Hematopoietic multipotent progenitor cell treated with erythropoietin and hydrocortisone succinate and interleukin-3 and kit ligand, for 8 days (in vitro differentiated cells): ENCODE measurements around the gene LRRC8B.
"Not testable (repeated sequence)": the region's sequence is repeated elsewhere in the genome, so short reads cannot be mapped to it uniquely, and the experiment has no call there.

ENCODE experiments used
- DNase-seq: peaks from one replicate; pipeline ENCODE4 v3.0.0-alpha.2; 2015

LRRC8B gene

DNA sequence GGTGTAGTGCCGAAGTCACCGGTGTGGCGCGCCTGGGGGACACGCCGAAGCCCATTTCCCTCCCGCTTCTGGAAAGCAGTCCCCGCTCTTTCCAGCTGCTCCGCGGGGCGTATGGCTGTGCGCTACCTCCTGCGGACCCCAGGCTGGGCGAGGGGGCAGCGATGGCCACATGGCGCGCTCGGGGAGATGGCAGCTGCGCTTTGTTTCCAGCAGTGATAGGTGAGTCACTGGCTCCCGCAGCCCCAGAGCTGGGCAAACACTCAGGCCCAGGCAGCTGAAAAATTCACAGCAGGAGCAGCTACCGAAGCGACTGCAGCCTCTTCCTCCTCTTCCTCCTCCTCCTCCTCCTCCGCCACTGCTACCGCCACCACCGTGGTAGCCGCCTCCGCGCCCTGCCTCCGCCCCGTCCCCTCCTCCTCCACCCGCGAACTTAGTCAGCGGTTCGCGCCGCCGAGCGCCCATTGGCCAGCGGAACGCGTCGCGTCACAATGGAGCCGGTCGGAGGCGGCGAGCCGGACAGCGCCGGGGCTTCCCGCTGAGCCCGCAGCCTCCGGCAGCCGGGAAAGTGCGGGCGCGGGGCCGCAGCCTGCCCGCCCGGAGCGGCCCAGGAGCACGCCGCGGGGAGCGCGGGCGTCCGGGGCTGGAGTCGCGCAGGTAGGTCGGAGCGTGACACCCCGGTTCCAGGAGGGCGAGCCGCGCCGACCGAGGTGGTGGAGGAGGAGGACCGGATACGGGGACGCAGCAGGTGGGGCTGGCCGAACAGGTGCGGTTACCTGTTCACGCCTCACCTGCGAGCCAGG, at the start of gene LRRC8B:
Gene LRRC8B (plus strand): TSS at position 461 of the 800 bp plus-strand sequence. CDS start 57,822 bp downstream, outside the sequence.
- peak; percentile 86 for DNase-seq

DNA sequence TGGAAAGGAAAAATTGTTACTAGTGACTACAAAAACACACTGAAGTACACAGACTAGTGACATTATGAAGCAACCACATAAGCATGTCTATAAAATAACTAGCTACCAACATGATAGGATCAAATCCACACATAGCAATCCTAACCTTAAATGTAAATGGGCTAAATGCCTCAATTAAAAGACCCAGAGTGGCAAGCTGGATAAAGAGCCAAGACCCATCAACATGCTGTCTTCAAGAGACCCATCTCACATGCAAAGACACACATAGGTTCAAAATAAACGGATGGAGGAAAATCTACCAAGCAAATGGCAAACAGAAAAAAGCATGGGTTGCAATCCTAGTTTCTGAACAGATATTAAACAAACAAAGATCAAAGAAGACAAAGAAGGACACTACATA, 49.4 kb upstream of the LRRC8B start:
- DNase-seq, result no peak

DNA sequence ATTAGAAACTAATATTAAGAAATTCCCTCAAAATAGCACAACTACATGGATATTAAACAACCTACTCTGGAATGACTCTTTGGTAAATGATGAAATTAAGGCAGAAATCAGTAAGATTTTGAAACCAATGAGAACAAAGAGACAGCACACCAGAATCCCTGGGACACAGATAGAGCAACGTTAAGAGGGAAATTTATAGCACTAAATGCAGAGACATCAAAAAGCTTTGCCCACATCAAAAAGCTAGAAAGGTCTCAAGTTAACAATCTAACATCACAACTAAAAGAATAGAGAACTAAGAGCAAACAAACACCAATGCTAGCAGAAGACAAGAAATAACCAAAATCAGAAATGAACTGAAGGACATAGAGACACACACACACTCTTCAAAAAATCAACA, 48.6 kb upstream of the LRRC8B start:
- DNase-seq, result no peak

DNA sequence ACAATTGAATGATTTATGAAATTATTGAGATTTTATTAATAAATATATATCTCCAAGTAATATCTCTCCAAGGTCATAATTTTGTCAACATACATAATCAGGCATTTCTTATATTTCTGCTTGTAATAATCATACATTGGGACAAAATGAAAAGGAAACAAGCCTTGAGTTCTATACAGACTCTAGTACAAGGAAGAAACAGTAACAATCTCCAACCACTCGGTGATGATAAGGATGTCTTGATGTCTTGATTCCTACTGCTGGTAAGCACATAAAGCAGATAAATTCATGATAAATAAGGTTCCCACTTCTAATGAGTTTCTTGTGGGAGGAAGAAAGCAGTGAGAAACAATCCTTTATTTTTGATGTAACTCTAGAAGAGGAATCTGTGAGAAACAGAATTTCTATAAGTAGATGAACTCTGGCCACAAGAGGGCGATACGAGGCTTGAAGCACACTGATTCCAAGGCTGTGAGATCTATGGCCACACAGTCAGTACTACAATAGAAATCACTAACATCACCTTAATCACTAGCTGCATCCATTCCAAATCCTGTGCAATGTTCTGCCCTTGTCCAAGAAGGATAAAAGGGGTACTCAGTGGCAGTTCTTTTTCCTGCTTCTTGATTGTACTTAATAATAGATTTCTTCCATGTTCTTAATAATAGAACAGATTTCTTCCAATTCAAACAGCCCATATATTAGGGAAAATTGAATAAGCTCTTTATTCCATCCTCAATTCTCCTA, 41.4 kb upstream of the LRRC8B start:
- DNase-seq, result peak; percentile 81

DNA sequence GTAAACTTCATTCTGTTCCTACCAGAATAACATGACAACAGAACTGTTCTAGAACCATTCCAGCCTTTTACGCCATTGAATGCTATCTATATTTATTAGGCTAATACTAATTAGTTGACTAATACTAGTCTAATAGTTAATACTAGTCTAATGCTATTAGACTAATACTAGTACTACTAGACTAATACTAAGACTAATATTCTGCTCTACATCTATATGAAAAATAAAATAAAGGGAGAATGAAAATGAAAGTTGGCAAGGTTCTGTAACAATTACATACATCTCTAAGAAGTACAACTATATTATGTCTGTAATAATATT, 40.9 kb upstream of the LRRC8B start:
- no peak for DNase-seq

DNA sequence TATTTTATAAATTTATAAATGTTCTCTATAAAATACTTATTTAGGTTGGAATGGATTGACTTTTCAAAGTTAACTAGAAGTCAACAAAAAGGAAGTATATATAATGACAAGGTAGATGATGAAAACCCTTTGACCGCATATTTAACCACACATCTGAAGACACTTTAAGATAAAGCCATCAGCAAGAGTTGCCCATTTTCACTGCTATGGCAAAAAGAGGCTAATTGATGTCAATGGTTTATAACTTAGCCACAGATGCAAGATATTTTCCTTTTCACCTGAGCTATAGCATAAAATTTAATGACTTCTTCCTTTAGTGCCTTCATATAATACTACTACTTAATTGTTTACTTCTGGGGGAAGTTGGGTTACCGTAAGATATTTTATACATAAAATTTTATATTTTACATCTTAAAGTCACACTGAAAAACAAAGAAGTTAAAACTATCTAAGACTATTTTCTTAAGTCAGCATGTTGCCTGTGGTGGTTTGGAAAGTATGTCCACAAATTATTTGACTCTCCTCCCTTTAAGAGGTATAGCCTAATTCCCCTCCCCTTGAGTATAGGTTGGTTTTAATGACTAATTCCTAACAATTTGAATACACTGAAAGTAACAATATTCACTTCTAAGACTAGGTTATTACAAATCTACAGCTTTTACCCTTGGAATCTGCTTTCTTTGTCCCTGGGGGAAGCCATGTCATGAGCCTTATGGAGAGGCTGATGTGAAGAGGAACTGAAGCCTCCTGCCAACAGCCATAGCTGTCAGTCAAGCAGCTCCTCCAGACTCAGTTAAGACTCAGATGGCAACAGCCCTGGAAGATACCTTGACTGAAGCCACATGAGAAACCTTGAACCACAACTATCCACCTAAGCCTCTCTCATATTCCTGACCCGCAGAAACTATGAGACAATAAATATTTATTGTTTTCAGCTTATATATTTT, 40.3 kb upstream of the LRRC8B start:
- DNase-seq, result no peak

DNA sequence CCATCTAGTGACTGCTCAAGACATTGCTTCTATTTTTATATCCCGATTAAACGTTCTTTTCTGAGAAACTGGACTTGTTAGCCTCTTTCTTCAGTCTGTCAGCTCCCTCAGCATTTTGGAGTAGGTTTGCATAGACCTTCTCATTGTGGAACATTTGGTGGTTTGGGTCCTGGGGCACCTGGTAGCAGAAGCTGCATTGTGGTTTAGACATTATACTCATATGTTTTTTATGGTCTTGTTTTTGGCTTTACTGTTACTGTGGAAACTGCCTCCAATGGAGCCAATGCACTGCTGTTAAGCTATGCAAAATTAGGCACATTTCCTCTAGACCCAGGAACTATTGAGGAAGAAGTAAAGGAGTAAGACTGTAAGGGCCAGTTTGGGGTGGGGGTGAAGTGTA, 36.7 kb upstream of the LRRC8B start:
- DNase-seq, result no peak

DNA sequence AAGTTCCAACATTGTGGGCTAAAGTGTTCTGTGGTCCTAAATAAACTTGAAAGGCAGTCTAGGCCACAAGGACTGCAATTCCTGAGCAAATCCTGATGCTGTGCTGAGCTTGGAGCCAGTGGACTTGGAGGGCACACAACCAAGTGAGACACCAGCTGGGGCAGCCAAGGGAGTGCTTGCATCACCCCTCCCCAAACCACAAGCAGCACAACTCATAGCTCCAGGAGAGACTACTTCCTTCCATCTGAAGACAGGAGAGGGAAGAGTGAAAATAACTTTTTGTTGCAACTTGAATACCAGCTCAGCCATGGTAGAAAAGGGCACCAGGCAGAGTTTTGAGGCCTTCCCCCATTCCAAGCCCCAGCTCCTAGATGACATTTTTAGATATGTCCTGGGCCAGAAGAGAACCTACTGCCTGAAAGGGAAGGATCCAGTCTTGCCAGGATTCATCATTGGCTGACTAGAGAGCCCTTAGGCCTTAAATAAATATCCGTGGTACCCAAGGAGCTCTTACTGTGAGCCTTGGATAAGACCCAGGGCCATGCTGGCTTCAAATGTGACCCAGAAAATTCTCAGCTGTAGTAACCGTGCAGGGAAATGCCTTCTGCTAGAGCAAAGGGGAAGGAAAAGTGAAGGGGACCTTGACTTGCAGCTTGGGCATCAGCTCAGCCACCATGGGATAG, 35.4 kb upstream of the LRRC8B start:
- DNase-seq, result no peak

DNA sequence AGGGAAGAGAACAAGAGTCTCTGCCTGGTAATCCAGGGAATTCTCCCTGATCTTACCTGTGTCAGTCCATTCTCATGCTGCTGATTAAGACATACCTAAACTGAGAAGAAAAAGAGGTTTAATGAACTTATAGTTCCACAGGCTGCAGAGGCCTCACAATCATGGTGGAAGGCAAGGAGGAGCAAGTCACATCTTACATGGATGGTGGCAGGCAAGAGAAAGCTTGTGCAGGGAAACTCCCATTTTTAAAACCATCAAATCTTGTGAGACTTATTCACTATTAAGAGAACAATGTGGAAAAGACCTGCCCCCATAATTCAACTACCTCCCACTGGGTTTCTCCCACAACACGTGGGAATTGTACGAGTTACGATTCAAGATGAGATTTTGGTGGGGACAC, 34.2 kb upstream of the LRRC8B start:
- no peak for DNase-seq

DNA sequence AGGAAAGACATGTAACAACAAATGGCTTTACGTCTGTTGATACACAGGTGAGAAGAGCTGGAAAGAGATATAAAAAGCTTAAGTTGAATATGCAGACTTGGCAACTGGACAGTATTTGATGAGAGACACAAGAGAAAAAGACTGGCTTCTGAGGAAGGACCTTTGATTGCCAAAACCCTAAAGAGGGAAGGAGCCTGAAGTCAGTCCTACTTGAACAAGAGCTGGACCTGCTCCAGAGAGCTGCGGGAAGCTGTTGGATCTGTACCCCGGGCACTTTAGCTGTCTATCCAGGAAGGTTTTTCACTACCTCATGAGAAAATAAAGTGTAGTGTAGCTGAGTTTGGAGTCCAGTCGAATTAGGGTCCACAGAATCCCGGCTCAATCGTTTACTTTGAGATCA, 25.3 kb upstream of the LRRC8B start:
- DNase-seq, result no peak

DNA sequence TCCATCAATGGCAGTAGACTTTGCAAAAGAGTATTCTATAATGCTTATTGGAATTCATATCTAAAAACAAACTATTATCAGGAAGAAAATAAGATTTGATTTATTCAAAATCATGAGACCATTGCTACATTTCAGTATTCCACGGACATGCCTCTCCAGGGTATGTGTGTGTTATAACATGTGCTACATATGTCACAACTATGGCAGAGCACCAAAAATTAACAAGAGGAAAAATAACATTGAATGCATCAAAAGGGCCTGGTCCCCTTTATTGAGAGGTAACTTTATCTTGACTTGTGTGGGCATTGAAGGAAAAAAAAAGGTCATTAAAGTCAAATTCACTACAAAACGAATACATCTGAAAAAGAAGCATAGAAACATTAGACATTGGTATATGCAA, 22.6 kb upstream of the LRRC8B start:
- DNase-seq, result no peak

DNA sequence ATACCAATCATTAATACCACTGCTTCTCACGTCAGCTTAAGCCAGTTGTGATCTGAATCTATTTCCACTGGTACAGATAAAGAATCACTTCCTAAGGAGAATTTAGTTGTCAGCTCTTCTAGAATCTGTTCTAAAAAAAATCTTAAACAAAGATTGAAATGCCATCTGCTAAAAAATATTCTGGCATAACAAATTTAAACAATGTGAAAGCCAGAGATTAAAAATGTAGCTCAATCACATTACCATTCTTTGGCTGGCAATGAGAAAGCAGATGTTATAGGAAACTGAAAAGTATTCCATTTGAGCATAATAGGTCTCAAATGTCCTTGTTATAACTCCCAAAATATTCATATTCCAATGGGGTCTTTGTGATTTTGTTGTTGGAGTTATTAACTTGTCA, 21.7 kb upstream of the LRRC8B start:
- DNase-seq, result no peak

DNA sequence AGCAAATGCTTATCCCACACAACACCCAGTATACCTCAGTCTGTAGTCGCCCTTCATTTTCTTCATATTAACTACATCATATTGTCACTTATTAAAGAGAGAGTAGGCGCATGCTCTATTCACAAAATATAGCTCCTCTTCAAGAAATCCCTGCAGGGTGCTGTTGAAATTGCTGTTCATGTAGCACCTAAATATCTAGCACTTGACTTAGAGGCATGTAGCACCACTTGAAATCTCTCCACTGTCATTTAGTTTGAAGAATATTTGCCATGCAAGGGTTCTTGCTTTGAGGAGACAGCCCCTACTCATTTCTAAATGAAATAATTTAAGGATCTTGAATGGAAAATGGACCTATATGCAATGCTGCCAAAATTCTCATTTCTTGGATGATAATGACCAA, 20.9 kb upstream of the LRRC8B start:
- DNase-seq, result no peak

DNA sequence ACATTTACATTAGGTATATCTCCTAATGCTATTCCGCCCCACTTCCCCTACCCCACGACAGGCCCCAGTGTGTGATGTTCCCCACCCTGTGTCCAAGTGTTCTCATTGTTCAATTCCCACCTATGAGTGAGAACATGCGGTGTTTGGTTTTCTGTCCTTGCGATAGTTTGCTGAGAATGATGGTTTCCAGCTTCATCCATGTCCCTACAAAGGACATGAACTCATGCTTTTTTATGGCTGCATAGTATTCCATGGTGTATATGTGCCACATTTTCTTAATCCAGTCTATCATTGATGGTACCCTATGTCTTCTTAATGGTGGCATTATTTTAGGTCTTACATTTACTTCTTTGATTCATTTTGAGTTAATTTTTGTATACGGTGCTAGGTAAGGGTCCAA, 14.6 kb upstream of the LRRC8B start:
- not testable (repeated sequence) for DNase-seq

DNA sequence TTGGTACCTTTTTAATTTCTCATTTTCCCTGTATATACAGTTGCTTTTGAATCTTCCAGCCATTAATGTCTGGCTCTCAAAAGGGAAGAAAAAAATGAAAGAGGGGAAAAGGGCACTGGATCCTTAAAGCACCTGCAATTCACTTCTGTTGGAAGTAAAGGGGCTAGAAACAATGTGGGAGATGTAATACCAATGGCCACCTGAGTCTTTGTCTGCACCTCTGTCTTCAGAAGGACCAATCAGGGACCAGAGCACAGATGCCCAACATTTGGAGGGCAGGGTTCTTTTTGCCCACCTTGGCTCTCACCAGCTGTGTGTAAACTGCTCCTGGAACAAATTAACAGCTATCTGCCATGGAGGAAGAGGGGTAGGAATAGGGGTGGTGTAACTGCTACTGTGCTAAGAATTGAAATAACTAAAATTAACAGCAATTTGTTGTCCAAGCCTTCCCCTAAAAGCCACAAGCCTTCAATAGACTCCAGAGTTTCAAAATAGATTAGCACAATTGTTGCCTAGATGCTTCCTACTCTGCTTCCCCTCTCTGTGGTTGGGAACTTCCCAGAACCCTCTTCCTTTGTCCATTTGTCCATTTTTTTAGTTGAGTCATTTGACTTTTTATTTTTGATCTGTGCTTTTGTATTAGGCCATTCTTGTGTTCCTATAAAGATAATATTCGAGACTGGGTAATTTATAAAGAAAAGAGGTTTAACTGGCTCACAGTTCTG, 11.5 kb upstream of the LRRC8B start:
- no peak for DNase-seq

DNA sequence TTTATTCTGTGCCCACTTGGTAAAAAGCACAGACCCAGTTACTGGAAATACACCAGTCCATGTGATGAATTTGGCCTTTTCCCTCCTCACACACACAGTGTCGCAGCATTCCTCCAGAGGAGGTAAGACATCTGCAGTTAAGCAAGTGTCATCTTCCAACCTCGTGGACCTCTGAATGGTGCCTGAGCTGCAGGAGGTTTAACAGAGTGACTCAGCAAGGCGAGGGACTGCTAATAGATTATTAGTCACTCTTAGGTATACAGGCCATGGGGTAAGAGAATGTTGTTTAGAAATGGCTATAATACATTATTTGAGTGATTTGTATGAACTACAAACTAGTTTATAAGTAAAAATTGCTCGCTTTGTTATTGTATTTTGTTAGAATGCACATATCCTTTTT, 8.6 kb upstream of the LRRC8B start:
- DNase-seq, result no peak

DNA sequence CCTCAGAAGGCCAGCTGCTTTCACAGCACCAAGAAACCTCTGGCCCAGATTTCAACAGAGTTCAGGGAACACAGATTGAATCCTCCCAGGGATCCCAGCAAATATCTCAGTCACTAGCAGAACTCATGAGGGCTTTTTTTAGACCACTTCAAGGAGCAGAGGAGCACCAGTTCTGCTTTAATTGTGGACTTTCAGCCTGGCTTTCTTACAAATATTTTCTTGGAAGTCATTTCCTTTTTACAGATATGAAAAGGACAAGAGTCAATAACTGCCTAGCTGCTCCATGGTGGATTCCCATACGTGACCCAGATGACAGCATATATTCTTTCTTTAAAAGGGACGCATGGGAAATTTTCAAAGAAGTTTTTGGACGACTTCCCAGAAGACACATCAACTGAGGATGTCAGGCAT, 6.4 kb upstream of the LRRC8B start:
- no peak for DNase-seq

DNA sequence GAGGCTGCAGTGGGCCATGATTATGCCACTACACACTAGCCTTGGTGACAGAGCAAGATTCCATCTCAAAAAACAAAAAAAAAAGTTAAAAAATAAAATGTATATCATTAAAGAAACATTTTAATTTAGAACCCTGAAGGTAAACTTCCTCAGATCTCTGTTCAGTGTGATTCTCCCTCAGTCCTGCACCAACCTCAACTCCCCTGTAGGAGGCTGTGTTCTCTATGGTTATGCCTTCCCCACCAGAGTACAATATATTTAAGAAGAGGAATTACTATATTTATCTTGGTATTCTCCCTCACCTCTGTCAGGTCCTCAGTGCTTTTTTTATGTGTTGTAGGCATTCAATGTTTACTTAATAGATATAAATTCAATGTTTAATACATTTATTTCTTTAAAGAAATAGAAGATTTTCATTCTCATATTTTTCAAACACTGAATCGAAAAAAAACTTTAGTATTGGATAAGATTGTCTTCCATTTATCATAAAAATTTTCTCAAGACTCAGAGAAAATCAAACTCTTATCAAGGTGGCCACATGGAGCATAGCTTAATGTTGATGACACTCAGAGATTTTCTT, 4.8 kb upstream of the LRRC8B start:
- peak; percentile 69 for DNase-seq

DNA sequence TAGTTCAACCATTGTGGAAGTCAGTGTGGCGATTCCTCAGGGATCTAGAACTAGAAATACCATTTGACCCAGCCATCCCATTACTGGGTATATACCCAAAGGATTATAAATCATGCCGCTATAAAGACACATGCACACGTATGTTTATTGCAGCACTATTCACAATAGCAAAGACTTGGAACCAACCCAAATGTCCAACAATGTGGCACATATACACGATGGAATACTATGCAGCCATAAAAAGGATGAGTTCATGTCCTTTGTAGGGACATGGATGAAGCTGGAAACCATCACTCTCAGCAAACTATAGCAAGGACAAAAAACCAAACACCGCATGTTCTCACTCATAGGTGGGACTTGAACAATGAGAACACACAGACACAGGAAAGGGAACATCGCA, 2.7 kb upstream of the LRRC8B start:
- DNase-seq, result not testable (repeated sequence)

DNA sequence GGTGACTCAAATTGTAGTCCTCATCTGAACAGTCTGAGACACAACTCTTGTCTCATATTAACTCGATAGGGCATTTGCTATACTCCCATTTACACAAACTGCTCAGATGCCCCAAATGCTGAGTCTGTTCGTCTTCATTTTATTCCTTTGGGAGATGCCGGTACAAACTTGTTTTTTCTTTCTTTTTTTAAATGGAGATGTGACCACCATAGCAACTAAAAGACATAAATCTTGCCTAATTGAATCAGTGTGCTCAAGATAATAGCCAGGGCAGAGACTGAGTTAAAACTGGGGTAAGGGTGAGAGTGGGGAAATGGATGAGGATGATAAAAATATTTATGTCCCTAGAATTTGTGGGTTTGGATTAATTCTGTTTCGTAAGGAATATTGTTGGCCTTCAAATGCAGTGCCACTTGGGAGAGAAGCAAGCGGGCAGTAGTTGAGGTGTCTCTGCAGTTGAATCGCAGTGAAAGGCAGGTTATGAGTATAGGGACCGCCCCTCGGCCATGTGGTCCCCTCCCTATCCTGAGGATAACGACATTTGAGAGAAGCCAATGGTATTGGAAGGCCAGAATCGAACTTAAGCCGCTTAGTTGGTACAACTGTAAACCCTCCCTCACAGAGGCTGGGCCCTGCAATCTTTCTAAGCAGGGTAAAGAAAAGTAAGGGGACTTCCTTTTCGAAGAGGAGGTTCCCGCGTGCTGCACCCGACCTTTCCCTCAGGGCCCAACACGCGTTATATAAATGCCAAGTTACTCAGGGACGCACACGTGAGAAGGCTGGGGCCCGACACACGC, 859 bp upstream of the LRRC8B start:
- DNase-seq, result peak; percentile 76
